ENCODE data around the gene FGGY.

DNA sequence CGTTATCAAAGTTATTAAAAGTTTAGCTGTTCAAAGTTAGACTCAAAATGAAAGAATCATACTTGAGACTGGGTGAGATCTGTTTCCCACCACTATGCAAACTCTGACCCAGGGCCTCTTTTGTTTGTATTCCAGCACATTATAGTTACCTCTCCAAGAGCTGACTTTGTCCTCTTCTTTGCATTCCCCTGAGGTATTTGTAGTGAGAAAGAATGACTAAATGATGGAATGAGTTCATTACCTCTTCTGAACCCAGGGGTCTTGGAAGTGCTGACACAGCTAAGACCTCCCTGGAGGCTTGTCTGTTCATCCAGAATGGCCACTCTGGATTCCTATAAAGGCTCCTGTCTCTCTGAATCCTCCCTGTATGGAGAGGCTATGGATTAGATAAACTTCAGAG is 62.4 kb downstream of the FGGY start:
- TF ChIP-seq, protein P1, sequence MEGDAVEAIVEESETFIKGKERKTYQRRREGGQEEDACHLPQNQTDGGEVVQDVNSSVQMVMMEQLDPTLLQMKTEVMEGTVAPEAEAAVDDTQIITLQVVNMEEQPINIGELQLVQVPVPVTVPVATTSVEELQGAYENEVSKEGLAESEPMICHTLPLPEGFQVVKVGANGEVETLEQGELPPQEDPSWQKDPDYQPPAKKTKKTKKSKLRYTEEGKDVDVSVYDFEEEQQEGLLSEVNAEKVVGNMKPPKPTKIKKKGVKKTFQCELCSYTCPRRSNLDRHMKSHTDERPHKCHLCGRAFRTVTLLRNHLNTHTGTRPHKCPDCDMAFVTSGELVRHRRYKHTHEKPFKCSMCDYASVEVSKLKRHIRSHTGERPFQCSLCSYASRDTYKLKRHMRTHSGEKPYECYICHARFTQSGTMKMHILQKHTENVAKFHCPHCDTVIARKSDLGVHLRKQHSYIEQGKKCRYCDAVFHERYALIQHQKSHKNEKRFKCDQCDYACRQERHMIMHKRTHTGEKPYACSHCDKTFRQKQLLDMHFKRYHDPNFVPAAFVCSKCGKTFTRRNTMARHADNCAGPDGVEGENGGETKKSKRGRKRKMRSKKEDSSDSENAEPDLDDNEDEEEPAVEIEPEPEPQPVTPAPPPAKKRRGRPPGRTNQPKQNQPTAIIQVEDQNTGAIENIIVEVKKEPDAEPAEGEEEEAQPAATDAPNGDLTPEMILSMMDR (IDR thresholded peaks at IDR 0.05), result no peak
- TF ChIP-seq POLR2A (IDR thresholded peaks at IDR 0.05; ENCODE audit: low read depth) (no peak), POLR2AphosphoS5 (IDR thresholded peaks at IDR 0.05) (no peak)

Measured in esophagus muscularis mucosa (tissue), 3 donors.